ENCODE data around the gene C1orf174.

C1orf174 gene

DNA sequence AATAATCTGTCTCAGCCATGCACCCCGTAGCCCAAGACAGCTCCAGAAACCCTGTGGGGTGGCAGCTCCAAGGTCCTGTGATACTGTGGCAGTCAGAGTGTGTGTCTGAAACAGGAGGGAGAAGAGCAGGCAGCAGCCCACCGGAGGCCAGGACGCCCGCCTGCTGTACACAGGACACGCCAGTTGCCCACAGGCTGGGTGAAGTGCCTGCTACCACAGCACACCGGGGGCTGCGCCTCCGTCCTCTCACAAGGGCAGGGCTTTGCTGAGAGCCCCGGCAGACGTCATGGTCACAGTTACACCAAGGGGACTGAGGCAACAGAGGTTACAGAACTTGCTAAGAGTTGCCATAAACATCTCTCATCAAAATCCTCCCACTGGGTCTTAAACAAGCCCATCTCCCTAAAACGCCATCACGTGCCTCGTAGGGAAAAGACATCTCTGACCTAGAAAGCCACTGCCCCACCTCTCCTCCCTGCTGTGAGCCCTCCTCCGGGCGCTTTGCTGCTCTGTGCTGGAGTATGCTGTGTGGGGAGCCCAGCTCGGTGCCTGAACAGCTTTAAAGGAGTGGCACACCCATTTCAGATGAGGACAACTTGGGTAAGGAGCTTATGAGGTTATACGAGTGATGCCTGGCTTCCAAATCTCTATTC, 5.3 kb downstream of the C1orf174 start:
- no peak for DNase-seq (ENCODE audit: low spot score)

DNA sequence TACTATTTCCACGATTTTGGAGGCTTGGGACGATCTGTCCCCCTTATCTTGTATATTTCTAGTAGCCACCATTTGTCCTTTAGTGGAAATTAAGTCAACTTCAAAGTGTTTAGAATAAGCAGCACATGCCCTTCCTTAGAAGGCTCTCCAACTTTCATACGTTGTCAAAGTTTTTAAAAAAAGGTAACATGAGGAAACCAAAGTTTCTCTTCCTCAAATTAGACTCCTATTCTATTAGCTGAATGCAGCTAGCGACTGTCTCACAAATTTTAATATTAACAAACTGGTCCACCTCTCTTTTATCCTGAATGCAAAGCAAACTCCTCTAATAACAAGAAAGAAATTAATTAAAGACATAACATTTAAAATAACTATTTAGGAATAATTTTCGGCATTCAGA, 6.9 kb downstream of the C1orf174 start:
- DNase-seq (ENCODE audit: low spot score): no peak

DNA sequence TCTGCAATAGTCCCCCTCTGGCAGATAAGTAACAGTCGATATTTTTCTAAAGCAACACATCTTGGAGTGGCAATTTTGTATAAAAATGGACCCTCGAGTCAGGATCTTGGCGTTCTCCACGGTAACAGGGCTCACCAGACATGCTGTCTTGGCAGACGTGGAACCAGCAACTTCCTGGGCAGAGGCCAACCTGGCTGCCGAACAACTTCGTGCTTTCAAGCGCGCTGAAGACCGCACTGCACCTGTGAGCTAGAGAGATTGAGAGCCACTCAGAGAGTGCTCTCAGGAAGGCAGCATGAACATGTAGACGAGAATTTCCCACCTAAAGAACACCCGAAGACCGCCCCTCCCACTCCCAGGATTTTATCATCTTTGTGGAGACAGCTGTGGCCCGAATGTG, 7.3 kb downstream of the C1orf174 start:
- DNase-seq (ENCODE audit: low spot score): peak; percentile 59

DNA sequence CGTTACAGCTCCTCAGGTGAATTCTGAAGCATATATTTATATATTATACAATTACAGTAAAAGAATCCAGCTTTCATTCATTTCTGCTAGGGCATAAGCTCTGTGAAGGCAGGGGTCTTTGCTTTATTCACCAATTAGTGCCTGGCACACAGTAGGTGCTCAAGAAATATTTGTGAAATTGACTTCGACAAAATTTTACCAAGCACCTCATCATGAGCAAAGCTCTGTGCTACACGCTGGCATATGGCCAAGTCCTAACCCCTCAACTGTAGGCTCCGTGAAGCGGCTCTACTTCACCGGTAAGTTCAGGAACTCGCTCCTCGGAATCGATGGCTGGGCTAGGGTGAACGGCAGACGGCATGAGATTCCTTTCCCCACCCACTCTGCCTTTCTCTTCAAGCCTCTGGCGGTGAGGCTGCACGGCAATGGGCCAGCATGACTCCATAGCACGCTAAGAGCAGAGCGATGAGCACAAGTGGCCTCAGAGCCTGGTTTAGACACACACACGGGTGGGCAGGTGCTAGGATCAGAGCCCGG, 8.7 kb downstream of the C1orf174 start:
- DNase-seq (ENCODE audit: low spot score): no peak

DNA sequence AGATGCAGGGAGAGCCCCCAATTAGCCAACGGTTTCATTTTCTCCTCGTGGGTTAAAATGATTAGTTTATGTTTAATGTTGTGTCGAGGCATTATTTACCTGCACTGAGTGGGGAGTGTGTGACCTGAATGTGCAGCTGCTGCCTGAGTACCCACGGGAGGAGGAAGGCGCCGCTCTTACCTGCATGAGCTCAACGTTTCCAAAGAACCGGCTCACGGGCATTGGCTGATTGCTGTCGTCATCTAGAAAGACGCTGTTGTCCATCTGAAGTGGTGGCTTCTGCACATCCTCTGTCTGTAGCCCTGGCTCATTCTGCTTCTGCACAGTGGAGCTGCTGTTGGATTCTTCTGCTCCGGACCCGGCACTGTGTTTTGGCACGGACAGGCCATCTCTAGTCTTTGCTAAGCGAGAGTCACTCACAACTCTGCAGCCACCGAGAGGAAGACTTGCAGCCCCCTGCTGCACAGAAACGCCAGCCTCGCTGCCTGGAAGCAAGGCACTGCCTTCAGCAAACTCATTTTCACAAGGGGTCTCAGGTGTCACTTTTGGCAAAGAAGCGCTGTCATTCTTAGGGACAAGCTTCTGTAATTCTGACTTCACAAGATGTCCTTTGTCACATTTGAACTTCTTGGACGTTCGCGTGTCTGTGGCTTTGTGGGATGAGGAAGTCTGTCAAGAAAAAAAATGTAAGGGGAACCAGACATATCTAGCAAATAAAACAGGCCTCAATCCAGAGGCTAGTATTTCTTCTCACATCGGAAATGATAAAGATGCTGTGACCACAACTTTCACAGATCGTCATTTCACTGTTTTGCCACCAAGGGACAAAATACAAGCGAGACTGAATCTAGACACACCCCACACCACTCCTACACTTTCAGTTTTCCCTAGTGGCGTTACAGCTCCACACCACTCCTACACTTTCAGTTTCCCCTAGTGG, 9.4 kb downstream of the C1orf174 start:
- no peak for DNase-seq (ENCODE audit: low spot score)

DNA sequence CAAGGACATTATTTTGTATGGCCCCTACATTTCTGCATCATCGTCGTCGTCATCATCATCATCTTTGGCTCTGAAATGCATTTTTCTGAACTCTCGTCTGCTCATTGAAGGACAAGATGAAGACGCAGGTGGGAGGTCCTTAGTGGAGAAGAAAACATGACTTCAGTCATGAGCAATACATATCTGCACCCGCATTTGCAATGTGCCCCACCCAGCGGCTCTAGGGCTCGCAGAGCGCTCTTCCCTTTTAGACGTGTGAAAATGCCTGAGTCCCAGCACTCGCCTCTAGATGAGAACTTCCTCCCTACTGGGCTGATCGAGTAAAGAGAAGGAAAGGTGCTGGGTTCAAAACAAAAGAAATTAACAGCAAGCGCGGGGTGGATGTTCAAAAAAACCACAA, 10.1 kb downstream of the C1orf174 start:
- no peak for DNase-seq (ENCODE audit: low spot score)

DNA sequence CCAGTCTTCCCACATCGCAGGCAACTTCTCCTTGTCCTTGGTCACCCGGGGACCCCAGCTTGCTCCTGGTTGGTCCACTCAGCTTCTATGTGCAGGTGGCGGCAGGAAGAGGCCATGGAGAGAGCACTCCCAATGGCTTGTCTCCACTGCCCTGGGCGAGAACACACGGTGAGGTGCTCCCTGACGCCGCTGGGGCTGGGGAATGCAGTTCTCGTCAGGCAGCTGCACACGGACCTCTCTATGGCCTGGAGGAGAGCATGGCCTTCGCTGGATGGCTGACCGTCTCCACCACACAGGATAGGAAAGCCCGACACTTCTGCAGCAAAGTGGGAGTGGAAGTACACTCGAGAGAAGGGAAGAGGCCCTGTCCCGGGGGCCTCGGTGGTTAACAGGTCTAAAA, 11.8 kb downstream of the C1orf174 start:
- no peak for DNase-seq (ENCODE audit: low spot score)

DNA sequence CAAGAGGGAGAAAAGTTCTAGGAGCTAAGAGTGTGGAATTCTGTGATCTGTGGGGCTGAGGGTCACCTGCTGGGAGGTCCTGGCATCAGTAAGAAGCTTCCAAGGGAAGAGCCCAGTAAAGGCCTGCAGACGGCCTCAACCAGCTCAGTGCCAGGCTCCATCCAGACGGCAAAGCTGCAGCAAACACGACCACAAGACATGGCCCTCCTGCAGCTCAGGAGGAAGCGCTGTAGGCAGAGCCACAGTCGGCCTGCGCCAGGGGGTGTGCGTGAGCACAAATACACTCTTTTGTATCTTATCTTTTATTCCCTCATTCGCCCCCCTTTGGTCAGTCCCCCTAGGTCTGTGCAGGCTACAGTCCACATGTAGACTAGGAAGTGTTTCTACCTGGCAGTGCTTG, 13.4 kb downstream of the C1orf174 start:
- no peak for DNase-seq (ENCODE audit: low spot score)

DNA sequence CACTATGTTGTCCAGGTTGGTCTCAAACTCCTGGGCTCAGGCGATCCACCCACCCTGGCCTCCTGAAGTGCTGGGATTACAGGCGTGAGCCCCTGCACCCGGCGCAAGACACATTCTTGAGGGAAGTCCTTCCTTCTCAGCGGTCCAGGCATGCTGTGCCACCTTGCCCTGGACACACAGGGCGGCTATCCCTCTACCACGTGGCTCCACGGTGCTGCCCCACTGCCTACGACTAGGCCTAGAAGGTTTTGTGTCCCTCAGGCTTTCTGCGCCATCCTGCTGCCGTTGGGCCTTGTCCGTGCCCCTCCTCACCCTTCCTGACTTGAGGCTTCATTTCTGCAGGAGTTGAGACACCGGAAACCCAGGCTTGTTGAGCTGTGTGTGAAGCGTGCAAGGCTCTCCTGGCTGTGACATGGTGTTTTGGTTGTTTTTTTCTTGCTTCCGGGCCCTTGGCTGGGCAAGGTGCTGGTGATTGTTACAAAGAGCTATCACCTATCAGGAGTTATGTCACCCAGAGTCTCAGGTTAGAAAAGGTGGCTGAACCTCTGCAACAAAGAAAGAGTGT, 13.9 kb downstream of the C1orf174 start:
- no peak for DNase-seq (ENCODE audit: low spot score)

DNA sequence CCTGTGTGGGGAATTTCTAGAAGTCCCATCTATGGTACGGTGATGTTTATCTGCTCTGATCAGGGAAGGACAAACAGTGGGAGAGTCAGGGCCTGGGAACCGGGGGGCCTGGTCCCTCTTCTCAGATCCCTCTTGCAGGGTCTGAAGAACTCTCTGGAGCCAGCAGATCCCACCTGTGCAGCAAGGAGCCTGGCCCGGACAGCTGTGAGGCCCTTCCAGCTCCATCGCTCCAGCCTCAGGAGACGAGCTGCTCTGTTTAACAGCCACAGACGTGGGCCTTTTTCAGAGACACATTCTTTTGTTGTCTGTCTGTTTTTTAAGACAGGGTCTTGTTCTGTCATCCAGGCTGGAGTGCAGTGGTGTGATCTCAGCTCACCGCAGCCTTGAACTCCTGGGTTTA, 14.5 kb downstream of the C1orf174 start:
- no peak for DNase-seq (ENCODE audit: low spot score)

DNA sequence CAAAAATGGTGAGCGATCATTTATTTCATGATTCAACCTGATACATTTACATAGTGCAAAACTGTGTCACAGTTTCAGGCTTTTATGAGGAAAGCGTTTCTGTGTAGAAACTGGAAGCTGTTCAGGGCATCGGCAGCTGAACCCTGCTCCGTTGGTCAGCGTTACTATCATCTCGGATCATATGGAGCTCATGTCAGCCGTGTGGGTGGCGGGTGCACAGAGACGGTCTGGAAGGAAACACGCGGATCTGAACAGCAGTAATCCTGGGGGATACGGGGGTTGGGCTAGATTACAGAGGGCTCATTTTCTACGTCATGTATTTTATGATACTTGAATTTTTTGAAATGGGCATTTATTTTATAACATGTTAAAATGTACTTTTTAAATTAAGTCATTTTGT, 15.1 kb downstream of the C1orf174 start:
- no peak for DNase-seq (ENCODE audit: low spot score)

DNA sequence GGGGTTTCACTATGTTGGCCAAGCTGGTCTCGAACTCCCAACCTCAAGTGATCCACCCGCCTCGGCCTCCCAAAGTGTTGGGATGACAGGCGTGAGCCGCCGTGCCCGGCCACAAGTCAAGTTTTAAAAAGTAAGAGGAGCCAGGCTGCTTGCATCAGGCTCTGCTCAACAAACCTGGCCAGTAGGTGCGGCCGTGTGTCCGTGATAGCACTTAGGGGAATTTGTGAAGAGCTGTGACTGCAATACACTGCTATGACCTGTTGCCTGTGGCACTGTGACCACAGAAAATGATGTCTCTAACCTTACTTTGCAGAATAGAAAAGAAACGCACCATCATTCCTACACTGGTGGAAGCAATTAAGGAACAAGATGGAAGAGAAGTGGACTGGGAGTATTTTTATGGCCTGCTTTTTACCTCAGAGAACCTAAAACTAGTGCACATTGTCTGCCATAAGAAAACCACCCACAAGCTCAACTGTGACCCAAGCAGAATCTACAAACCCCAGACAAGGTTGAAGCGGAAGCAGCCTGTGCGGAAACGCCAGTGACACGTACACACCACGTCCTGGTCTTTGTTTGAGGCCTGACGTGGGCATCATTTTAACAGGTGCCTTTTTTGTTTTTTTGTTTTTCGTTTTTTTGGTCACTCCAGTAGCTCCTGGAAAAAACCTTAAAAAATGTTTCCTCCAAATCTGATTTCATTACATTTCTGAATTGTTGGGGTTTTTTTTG, 16.7 kb downstream of the C1orf174 start:
- DNase-seq (ENCODE audit: low spot score): no peak

DNA sequence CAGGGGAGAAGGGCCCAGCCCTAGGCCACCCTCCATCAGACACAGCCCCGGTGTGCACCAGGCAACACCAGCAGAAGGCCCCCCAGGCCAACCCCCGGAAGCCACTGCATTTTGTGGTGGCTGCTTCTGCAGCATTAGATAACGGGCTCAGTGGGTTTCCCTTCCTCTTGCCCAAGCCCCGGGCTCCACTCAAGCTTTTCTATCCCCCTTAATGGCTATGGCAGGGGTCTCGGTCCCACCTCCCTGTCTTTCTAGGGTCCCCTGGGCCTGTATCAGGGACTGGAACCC, 18.9 kb downstream of the C1orf174 start:
- no peak for DNase-seq (ENCODE audit: low spot score)

DNA sequence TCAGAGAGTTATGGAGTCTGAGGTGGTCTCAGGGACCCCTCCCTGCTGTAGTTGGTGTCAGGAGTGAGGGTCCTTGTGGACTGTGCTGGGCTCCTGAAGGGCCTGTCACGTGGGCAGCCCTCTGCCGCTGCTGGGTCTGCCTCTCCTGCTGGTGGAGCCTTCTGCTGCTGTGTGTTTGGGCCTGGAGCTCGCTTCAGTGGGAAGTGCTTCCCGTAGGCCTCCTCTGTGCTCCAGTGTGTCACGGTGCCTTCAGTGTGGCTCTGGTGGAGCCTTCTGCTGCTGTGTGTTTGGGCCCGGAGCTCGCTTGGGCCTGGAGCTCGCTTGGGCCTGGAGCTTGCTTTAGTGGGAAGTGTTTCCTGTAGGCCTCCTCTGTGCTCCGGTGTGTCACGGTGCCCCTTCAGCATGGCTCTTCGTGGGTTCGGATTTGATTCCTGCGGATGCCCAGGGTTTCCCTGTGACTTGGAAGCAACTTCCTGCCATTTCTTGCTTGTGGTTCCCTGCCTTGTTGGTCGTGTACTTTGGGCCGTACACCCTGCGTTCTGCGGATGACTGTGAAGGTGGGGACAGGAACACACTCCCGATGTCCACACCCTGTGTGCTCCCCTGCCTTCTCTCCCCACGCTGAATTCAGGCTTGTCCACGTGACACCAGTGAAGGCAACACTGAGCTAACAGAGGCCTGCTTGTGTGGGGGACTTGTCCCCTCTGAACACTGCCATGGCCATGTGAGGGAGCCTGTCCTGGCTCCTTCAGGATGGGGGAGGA, 19.5 kb downstream of the C1orf174 start:
- no peak for DNase-seq (ENCODE audit: low spot score)

DNA sequence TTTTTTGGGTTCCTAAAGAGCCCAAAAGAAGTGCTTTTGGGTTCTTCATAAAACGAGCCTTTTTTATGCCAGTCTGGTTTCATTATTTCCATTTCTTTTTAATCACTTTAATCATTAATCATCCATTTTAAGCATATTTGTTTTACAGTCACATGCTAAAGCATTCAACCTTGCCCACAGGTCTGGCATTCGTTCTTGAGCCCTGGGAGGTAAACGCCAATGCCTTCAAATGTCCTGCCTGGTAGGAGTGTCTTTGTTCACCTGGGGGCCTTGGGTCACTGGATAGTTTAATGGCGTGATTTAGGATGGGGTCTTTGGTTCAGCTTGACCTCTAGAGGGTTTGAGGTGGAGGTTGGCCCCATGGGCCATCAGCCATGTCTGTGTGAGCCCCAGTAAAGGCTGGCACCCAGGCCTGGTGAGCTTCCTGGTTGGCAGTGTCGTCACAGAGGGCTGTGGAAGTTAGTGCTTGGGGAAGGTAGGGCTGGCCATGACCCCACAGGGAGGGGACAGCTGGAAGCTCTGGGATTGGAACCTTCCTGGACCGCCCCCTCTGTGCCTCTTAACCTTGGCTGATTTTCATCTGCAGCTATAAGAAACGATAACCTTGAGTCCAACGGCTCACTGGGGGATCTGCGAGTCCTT, 20.2 kb downstream of the C1orf174 start:
- DNase-seq (ENCODE audit: low spot score): no peak

DNA sequence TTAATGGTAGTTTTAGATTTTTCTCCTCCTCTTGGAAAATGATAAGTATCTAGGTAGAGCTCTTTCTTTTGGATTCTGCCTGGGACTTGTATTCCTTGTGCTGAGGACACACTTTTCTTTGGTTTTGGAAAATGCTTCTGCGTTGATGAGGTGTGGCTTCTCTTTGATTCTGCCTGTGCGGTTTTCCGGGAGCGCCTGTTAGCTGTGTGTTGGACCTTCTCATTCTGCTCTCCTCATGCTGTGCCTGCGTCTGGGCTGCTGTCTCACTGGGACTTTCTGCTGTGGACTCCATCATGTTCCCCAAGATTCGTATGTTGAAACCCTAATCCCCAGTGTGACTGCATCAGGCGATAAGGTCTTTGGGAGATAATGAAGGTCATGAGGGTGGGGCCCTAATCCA, 21.0 kb downstream of the C1orf174 start:
- DNase-seq (ENCODE audit: low spot score): no peak

DNA sequence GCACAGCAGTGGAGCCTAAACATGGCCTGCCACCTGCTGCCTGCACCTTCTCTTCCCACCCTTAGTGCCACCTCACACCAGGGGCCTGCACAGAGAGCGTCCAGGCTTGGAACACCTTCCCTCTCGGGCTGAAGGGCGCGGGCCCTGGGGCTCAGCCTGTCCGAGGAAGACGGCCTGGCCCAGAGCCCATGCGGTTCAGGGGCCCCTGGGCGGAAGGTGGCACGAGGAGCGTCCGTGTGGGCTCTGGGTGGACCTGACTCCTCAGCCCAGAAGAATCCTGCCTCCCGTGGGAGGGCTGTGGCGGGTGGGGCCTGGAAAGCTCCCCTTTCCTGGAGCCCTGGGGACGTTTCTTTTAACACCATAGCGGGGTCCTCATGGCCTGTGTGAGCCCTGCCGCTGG, 23.4 kb downstream of the C1orf174 start:
- DNase-seq (ENCODE audit: low spot score): no peak

DNA sequence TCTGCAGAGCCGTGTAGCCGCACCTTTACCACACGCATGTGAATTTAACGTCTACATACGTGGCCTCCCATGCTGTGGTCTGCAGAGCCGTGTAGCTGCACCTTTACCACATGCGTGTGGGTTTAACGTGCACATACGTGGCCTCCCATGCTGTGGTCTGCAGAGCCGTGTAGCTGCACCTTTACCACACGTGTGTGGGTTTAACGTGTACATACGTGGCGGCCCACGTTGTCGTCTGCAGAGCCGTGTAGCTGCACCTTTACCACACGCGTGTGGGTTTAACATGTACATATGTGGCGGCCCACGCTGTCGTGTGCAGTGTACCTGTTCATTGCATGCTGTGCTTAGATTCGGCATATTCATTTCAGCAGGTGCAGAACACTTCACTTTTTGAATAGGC, 25.3 kb downstream of the C1orf174 start:
- DNase-seq (ENCODE audit: low spot score): no peak

DNA sequence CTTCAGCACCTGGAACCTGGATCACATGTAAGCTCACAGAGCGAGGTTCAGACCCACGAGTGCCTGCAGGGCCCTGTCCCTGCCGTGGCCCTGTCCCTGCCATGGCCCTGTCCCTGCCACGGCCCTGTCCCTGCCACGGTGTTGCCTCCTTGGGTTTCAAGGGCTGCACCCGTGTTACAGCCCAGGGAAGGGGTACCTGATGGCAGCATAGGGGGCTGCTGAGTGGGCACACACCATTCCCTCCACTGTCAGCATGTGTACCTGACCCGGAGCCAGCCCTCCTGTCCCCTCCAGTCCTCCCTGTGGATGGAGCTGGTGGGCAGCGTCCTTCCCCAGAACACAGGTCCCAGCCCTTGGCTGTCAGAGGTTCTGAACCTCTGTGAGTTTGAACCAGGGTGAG, 27.5 kb downstream of the C1orf174 start:
- DNase-seq (ENCODE audit: low spot score): no peak

DNA sequence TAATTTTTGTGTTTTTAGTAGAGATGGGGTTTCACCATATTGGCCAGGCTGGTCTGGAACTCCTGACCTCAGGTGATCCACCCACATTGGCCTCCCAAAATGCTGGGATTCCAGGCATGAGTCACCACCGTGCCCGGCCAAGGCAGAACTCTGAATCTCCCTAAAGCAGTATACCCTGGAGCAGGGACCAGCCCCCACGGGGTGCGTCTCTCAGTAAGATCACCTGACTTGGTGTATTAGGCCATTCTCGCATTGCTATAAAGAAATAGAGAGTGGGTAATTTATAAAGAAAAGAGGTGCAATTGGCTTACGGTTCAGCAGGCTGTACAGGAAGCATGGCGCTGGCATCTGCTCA, 28.6 kb downstream of the C1orf174 start:
- DNase-seq (ENCODE audit: low spot score): no peak

DNA sequence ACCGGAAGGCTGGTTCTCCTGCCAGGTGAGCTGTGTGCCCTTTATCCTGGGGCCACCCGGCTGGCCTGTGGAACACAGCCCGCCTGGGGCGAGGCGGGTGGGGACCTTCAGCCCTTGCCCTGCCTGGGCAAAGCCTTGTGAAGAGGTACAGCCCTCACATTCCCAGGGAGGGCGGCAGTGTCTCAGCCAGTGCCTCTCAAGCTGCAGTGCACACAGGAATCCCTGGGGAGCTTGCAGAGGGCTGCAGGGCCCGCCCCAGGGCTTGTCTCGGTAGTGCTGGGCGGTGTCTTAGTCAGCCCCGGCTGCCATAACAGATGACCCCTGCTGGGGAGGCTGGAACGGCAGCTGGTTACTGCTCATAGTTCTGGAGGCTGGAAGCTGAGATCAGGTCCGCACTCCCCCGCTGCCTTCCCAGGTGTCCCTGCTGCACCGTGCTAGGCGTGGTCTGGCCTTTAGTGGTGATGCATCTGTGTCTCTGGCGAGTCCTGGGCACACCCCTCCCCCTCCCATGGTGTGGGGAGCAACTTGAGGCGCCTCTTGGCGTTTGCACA, 30.2 kb downstream of the C1orf174 start:
- DNase-seq (ENCODE audit: low spot score): no peak

All from cerebellar cortex (tissue), 1 donor.